HepG2 (cell line): ENCODE data around the gene PTX4. TPM values are rescaled to one million over a fixed set of nuclear protein-coding genes. Genes with fewer than 3 reads are reported as not detected.

Experiments used
- ASH2L ChIP-seq: fragments of 300-600, 200-600 bp; sonication (generic); IDR thresholded peaks from 2 replicates; pipeline ENCODE4 v1.7.0; 2017; ENCODE audit warnings: low read depth, mild to moderate bottlenecking, moderate library complexity, mixed read lengths, low read length; ENCODE audit not compliant: insufficient read length
- ATF1 ChIP-seq: IDR thresholded peaks from 2 replicates; pipeline ENCODE4 v1.6.1; 2016; ENCODE audit warnings: mild to moderate bottlenecking, control low read depth
- EEA1 ChIP-seq: sonication (generic); formaldehyde crosslinking; IDR thresholded peaks from 2 replicates; pipeline ENCODE4 v1.5.1; 2020; ENCODE audit warnings: mild to moderate bottlenecking, missing genetic modification reagents, borderline replicate concordance
- EP300 ChIP-seq, 3 experiments: sonication (generic) in 1 of 3; formaldehyde crosslinking in 1 of 3; IDR thresholded peaks; 2 replicates each; pipeline versions ENCODE4 v1.5.1 to v1.6.1; 2011 to 2020; ENCODE audit warnings: low read depth in 2 of 3, low read length in 2 of 3, borderline replicate concordance in 1 of 3, improper control_type of control experiment in 1 of 3, mild to moderate bottlenecking in 1 of 3, missing genetic modification reagents in 1 of 3, moderate library complexity in 1 of 3
- HDAC2 ChIP-seq: sonication (generic); formaldehyde crosslinking; IDR thresholded peaks from 2 replicates; pipeline ENCODE4 v1.4.0; 2020; ENCODE audit warnings: missing genetic modification reagents
- ISX ChIP-seq: sonication (generic); formaldehyde crosslinking; conservative IDR thresholded peaks from 2 replicates; pipeline ENCODE4 v1.5.0; 2020; ENCODE audit warnings: missing genetic modification reagents
- POLR2AphosphoS5 ChIP-seq: IDR thresholded peaks from 2 replicates; pipeline ENCODE4 v1.6.1; 2012; ENCODE audit warnings: low read depth, low read length
- RAD51 ChIP-seq: fragments of 450-650 bp; IDR thresholded peaks from 2 replicates; pipeline ENCODE4 v1.6.1; 2016; ENCODE audit warnings: borderline replicate concordance
- RELA ChIP-seq: sonication (generic); formaldehyde crosslinking; IDR thresholded peaks from 2 replicates; pipeline ENCODE4 v1.4.0; 2020; ENCODE audit warnings: missing genetic modification reagents
- SKI ChIP-seq: fragments of 450-650 bp; IDR thresholded peaks from one replicate; pipeline ENCODE4 v1.6.1; 2018; ENCODE audit warnings: mild to moderate bottlenecking; ENCODE audit not compliant: partially characterized antibody
- SRSF9 ChIP-seq: fragments of 200-400 bp; formaldehyde crosslinking; IDR thresholded peaks from 2 replicates; pipeline ENCODE4 v1.6.1; 2018; ENCODE audit warnings: borderline replicate concordance, mild to moderate bottlenecking, low read depth, low read length; ENCODE audit not compliant: insufficient read depth, poor library complexity, severe bottlenecking
- THAP11 ChIP-seq: IDR thresholded peaks from 2 replicates; pipeline ENCODE4 v1.6.1; 2016; ENCODE audit warnings: missing biosample characterization, missing genetic modification reagents
- ZNF263 ChIP-seq: sonication (generic); formaldehyde crosslinking; IDR thresholded peaks from 2 replicates; pipeline ENCODE4 v1.4.0; 2020; ENCODE audit warnings: missing genetic modification reagents
- ZNF510 ChIP-seq: sonication (generic); formaldehyde crosslinking; IDR thresholded peaks from 2 replicates; pipeline ENCODE4 v1.4.0; 2020; ENCODE audit warnings: low read depth, mild to moderate bottlenecking, missing genetic modification reagents
- ZNF644 ChIP-seq: IDR thresholded peaks from 2 replicates; pipeline ENCODE4 v1.6.1; 2016; ENCODE audit warnings: low read depth
- ZNF652 ChIP-seq: IDR thresholded peaks from 2 replicates; pipeline ENCODE4 v1.6.1; 2016; ENCODE audit warnings: low read depth, borderline replicate concordance
- ZNF761 ChIP-seq: sonication (generic); formaldehyde crosslinking; conservative IDR thresholded peaks from 2 replicates; pipeline ENCODE4 v1.4.0; 2020; ENCODE audit warnings: mild to moderate bottlenecking, missing genetic modification reagents
- polyA plus RNA-seq, 8 experiments: library from polyadenylated mRNA; depleted of rRNA in 3 of 8; stranded (reverse) in 7 of 8; unstranded in 1 of 8; fragments of >200 nt; fragmentation: Illumina TruSeq in 4 of 8; extraction: Trizol in 4 of 8; gene quantifications; 2 replicates each; pipeline versions ENCODE4 v1.2.1 to v1.2.3, GENCODE V29; 2011 to 2016; ENCODE audit warnings: low read depth in 4 of 8, missing spikeins in 1 of 8, mixed read lengths in 1 of 8; ENCODE audit not compliant: insufficient read depth in 1 of 8
- total RNA-seq, 5 experiments: library from RNA; depleted of rRNA; stranded (reverse); fragments of >200 nt; fragmentation: Illumina TruSeq; extraction: Trizol; gene quantifications; 2 replicates each; pipeline ENCODE4 v1.2.3, GENCODE V29; 2016; ENCODE audit warnings: low read depth in 1 of 5
- TF ChIP-seq, protein P1 (sequence below): sonication (generic); formaldehyde crosslinking; IDR thresholded peaks from 2 replicates; pipeline ENCODE4 v1.5.0; 2020; ENCODE audit warnings: missing genetic modification reagents, mild to moderate bottlenecking, borderline replicate concordance
- TF ChIP-seq, protein P2 (sequence below): sonication (generic); formaldehyde crosslinking; IDR thresholded peaks from 2 replicates; pipeline ENCODE4 v1.9.0; 2021; ENCODE audit warnings: mild to moderate bottlenecking, missing genetic modification reagents
- TF ChIP-seq, protein P3 (sequence below): sonication (generic); formaldehyde crosslinking; IDR thresholded peaks from 2 replicates; pipeline ENCODE4 v1.5.0; 2020; ENCODE audit warnings: mild to moderate bottlenecking, missing genetic modification reagents, moderate library complexity

Gene PTX4
- total and polyA plus RNA-seq, 2 of the 13 experiments (the other 11 are each of a cell fraction or from before 2014, with no cell fraction given), result 0.04 TPM; not detected in 1

DNA sequence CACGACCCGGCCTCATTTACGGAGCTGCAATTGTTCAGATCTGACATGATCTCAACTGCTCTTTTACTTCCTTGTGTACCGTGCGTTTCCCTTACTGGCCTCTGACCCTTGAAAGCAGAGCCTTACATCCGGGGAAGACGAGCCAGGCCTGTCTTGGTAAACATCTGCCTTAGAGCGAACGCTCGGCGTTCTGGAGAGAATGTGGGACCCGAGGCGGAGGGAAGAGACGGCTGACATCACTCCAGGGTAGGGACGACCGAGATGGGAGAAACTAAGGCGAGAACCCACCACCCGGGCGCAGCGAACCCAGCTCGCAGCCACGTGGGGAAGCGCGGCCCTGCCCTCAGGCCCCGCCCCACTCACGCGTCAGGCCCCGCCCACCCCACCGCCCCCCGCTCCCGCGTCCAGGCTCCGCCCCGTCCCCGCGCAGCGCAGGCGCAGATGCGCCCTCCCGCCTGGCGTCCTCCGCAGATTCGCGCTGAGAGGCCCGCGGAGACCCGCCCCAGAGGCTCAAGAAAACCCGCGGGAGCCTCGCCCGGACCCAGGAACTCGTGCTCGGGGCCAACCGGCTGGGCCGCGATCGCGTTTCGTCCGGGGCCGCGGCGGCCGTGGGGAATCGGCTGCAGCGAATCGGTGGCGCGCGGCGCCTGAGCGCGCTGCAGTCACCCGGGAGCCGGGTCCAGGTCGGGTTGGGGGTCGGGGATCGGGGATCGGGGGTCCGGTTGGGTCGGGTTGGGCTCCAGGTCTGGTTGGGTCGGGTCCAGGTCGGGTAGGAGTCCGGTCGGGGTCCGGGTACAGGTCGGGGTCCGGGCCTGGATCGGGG lies 4.4 kb upstream of the PTX4 start, which contains the start of gene TELO2 (continued):
- peak in 1 of 2 experiments; percentile 38; a peak in 2 of 4 replicates for TF ChIP-seq EP300 (IDR thresholded peaks at IDR 0.05; ENCODE audit: low read depth in 2 of 2, low read length in 2 of 2)
- TF ChIP-seq EP300 (CRISPR knock-in tag; IDR thresholded peaks at IDR 0.05; ENCODE audit: borderline replicate concordance), result no peak
- no peak for TF ChIP-seq ZNF644
- no peak for TF ChIP-seq RAD51
- TF ChIP-seq, protein P1, sequence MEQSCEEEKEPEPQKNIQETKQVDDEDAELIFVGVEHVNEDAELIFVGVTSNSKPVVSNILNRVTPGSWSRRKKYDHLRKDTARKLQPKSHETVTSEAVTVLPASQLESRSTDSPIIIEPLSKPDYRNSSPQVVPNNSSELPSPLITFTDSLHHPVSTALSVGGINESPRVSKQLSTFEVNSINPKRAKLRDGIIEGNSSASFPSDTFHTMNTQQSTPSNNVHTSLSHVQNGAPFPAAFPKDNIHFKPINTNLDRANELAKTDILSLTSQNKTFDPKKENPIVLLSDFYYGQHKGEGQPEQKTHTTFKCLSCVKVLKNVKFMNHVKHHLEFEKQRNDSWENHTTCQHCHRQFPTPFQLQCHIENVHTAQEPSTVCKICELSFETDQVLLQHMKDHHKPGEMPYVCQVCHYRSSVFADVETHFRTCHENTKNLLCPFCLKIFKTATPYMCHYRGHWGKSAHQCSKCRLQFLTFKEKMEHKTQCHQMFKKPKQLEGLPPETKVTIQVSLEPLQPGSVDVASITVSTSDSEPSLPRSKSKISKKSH (CRISPR knock-in tag), result 0 out of 2 replicates have a peak, but pooled peaks have one; percentile 47
- TF ChIP-seq ZNF761, result 0 out of 2 replicates have a peak, but pooled peaks have one; percentile 10
- TF ChIP-seq ZNF510 (CRISPR knock-in tag), result no peak
- peak; percentile 21 for TF ChIP-seq HDAC2 (CRISPR knock-in tag)
- TF ChIP-seq THAP11, result peak; percentile 78
- peak; percentile 70 for TF ChIP-seq POLR2AphosphoS5
- TF ChIP-seq EEA1 (CRISPR knock-in tag), result no peak
- peak; percentile 47 for TF ChIP-seq ASH2L
- TF ChIP-seq, protein P2, sequence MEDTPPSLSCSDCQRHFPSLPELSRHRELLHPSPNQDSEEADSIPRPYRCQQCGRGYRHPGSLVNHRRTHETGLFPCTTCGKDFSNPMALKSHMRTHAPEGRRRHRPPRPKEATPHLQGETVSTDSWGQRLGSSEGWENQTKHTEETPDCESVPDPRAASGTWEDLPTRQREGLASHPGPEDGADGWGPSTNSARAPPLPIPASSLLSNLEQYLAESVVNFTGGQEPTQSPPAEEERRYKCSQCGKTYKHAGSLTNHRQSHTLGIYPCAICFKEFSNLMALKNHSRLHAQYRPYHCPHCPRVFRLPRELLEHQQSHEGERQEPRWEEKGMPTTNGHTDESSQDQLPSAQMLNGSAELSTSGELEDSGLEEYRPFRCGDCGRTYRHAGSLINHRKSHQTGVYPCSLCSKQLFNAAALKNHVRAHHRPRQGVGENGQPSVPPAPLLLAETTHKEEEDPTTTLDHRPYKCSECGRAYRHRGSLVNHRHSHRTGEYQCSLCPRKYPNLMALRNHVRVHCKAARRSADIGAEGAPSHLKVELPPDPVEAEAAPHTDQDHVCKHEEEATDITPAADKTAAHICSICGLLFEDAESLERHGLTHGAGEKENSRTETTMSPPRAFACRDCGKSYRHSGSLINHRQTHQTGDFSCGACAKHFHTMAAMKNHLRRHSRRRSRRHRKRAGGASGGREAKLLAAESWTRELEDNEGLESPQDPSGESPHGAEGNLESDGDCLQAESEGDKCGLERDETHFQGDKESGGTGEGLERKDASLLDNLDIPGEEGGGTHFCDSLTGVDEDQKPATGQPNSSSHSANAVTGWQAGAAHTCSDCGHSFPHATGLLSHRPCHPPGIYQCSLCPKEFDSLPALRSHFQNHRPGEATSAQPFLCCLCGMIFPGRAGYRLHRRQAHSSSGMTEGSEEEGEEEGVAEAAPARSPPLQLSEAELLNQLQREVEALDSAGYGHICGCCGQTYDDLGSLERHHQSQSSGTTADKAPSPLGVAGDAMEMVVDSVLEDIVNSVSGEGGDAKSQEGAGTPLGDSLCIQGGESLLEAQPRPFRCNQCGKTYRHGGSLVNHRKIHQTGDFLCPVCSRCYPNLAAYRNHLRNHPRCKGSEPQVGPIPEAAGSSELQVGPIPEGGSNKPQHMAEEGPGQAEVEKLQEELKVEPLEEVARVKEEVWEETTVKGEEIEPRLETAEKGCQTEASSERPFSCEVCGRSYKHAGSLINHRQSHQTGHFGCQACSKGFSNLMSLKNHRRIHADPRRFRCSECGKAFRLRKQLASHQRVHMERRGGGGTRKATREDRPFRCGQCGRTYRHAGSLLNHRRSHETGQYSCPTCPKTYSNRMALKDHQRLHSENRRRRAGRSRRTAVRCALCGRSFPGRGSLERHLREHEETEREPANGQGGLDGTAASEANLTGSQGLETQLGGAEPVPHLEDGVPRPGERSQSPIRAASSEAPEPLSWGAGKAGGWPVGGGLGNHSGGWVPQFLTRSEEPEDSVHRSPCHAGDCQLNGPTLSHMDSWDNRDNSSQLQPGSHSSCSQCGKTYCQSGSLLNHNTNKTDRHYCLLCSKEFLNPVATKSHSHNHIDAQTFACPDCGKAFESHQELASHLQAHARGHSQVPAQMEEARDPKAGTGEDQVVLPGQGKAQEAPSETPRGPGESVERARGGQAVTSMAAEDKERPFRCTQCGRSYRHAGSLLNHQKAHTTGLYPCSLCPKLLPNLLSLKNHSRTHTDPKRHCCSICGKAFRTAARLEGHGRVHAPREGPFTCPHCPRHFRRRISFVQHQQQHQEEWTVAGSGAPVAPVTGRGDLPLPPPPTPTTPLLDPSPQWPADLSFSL, result no peak
- TF ChIP-seq RELA, result no peak
- TF ChIP-seq SKI, result no peak
- no peak for TF ChIP-seq ZNF263 (CRISPR knock-in tag)
- no peak for TF ChIP-seq ISX
- TF ChIP-seq SRSF9, result no peak
- TF ChIP-seq, protein P3, sequence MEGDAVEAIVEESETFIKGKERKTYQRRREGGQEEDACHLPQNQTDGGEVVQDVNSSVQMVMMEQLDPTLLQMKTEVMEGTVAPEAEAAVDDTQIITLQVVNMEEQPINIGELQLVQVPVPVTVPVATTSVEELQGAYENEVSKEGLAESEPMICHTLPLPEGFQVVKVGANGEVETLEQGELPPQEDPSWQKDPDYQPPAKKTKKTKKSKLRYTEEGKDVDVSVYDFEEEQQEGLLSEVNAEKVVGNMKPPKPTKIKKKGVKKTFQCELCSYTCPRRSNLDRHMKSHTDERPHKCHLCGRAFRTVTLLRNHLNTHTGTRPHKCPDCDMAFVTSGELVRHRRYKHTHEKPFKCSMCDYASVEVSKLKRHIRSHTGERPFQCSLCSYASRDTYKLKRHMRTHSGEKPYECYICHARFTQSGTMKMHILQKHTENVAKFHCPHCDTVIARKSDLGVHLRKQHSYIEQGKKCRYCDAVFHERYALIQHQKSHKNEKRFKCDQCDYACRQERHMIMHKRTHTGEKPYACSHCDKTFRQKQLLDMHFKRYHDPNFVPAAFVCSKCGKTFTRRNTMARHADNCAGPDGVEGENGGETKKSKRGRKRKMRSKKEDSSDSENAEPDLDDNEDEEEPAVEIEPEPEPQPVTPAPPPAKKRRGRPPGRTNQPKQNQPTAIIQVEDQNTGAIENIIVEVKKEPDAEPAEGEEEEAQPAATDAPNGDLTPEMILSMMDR (CRISPR knock-in tag), result peak; percentile 11; the same call in 1 of the 2 replicates
- no peak for TF ChIP-seq ATF1
- TF ChIP-seq ZNF652, result no peak
